Parathyroid adenoma (tissue), 2 donors: ENCODE measurements around the gene OR4D6.
"Not testable (repeated sequence)": the region's sequence is repeated elsewhere in the genome, so short reads cannot be mapped to it uniquely, and the experiment has no call there.

Source experiments
- H2AFZ ChIP-seq: fragments of 300-600 bp; sonication (generic); one replicate; pipeline ENCODE4 v1.7.0; 2017; ENCODE audit warnings: antibody characterized with exemption, mild to moderate bottlenecking
- H3K27ac ChIP-seq: fragments of 300-600 bp; sonication (generic); one replicate; pipeline ENCODE4 v1.7.0; 2017
- H3K27me3 ChIP-seq: fragments of 300-600 bp; sonication (generic); one replicate; pipeline ENCODE4 v1.7.0; 2017; ENCODE audit warnings: low read length; ENCODE audit not compliant: control insufficient read depth, insufficient read depth
- H3K36me3 ChIP-seq: fragments of 300-600 bp; sonication (generic); one replicate; pipeline ENCODE4 v1.7.0; 2017; ENCODE audit warnings: low read length; ENCODE audit not compliant: control insufficient read depth, insufficient read depth
- H3K4me1 ChIP-seq: fragments of 300-600 bp; sonication (generic); one replicate; pipeline ENCODE4 v1.7.0; 2017; ENCODE audit warnings: control low read depth
- H3K4me2 ChIP-seq: fragments of 300-600 bp; sonication (generic); one replicate; pipeline ENCODE4 v1.7.0; 2017; ENCODE audit warnings: low read length
- H3K4me3 ChIP-seq: fragments of 300-600 bp; sonication (generic); one replicate; pipeline ENCODE4 v1.7.0; 2017; ENCODE audit warnings: low read depth, low read length
- H3K79me2 ChIP-seq: fragments of 300-600 bp; sonication (generic); one replicate; pipeline ENCODE4 v1.7.0; 2017; ENCODE audit warnings: control low read depth
- H3K9ac ChIP-seq: fragments of 300-600 bp; sonication (generic); one replicate; pipeline ENCODE4 v1.7.0; 2017; ENCODE audit warnings: mild to moderate bottlenecking
- H3K9me3 ChIP-seq: fragments of 300-600 bp; sonication (generic); one replicate; pipeline ENCODE4 v1.7.0; 2017; ENCODE audit warnings: low read length; ENCODE audit not compliant: control insufficient read depth
- TF ChIP-seq, protein P1 (sequence below): fragments of 300-600 bp; sonication (generic); IDR thresholded peaks from one replicate; pipeline ENCODE4 v1.7.0; 2017; ENCODE audit warnings: antibody characterized with exemption, mild to moderate bottlenecking
- donor health status: primary hyperparathyroidism.

The OR4D6 gene

DNA sequence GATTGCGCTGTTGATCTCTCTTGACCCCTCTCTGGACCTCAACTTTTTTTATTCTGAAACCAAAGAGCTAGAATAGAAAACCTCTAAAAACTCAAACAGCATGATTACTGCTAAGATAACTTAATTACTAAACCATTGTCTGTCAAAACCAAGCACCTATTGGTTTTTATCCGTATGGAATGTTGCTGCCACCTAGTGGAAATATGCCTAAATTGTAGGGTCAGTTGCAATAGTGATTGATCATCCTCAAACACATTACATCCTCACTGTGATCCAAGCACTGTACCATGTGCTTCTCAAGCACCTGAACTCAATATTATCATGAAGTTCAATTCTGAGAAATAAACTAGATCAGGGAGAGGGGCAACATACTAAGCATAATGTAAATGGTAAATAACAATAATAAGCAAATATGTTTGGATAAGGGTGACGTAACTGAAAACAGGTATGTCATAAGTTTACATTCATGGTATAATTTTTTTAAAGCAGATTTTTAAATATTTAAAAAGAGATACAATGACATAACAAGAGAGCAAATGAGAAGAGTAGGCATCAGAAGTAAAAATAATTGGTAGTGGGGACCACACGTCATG lies 26.7 kb upstream of the OR4D6 start:
- no peak overlapping the region for H3K4me3 ChIP-seq
- no peaks in the 10 kb centered on the region for H3K4me1 ChIP-seq
- no peaks in the 10 kb centered on the region for H3K36me3 ChIP-seq
- no peak overlapping the region for H3K9ac ChIP-seq
- no peak overlapping the region for H3K4me2 ChIP-seq
- no peak overlapping the region for H3K27ac ChIP-seq
- H3K27me3 ChIP-seq, result no peaks in the 10 kb centered on the region
- no peak overlapping the region for H2AFZ ChIP-seq
- H3K9me3 ChIP-seq, result no peaks in the 10 kb centered on the region
- TF ChIP-seq, protein P1, sequence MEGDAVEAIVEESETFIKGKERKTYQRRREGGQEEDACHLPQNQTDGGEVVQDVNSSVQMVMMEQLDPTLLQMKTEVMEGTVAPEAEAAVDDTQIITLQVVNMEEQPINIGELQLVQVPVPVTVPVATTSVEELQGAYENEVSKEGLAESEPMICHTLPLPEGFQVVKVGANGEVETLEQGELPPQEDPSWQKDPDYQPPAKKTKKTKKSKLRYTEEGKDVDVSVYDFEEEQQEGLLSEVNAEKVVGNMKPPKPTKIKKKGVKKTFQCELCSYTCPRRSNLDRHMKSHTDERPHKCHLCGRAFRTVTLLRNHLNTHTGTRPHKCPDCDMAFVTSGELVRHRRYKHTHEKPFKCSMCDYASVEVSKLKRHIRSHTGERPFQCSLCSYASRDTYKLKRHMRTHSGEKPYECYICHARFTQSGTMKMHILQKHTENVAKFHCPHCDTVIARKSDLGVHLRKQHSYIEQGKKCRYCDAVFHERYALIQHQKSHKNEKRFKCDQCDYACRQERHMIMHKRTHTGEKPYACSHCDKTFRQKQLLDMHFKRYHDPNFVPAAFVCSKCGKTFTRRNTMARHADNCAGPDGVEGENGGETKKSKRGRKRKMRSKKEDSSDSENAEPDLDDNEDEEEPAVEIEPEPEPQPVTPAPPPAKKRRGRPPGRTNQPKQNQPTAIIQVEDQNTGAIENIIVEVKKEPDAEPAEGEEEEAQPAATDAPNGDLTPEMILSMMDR, result peak; percentile 46
- no peaks in the 10 kb centered on the region for H3K79me2 ChIP-seq

DNA sequence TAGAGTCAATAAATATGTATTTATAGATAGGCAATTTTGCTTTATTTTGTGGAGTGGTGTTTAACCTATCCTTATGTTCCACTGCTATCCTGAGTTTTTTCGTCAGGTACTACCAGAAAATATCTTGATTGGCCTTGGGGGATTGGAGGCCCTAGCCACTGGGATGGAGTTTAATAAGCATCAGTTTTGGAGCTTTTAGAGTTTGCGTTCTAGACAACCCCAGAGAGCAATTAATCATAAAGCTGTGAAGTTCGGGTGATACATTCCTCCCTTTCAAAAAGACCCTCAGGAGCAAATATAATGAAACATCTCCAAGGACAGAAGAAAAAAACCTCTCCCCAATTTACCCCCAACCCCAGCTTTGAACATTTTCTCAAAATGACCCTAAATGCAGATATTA lies 20.6 kb upstream of the OR4D6 start, which contains the start of gene OR5A1:
OR5A1 (plus strand) TSS at position 301 of the 400 bp plus-strand sequence. CDS start 6,700 bp downstream, outside the sequence.
- Histone ChIP-seq H3K4me3 (no peak within 1 kb of the TSS), H3K27ac (no peak within 1 kb of the TSS)
- TF ChIP-seq, protein P1, result no peak

DNA sequence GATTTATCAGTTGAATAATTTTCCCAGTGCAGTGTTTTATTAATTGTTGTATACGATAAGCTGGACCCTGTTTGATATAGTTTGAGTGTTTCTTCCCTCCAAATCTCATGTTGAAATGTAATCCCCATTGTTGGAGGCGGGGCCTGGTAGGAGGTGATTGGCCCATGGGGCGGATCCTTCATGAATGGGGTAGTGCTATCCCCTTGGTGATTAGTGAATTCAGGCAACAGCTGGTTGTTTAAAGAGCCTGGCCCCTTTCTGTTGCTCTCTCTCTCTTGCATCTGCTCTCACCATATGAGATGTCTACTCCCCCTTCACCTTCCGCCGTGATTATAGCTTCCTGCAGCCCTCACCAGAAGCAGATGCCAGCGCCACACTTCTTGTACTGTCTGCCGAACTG lies 19.0 kb upstream of the OR4D6 start:
- Histone ChIP-seq H3K9me3 (no peaks in the 10 kb centered on the region), H3K4me1 (no peaks in the 10 kb centered on the region), H3K4me3 (no peak overlapping the region), H3K79me2 (no peaks in the 10 kb centered on the region), H3K9ac (no peak overlapping the region), H2AFZ (no peak overlapping the region), H3K36me3 (no peaks in the 10 kb centered on the region), H3K4me2 (no peak overlapping the region), H3K27ac (no peak overlapping the region), H3K27me3 (no peaks in the 10 kb centered on the region)
- TF ChIP-seq, protein P1, result no peak

More for the DNA sequence above, 20.6 kb upstream of the OR4D6 start, which contains the start of gene OR5A1:
- H3K27me3 ChIP-seq, result no peaks in the 10 kb centered on the region
- no peaks in the 10 kb centered on the region for H3K9me3 ChIP-seq
- H2AFZ ChIP-seq, result no peak within 1 kb of the TSS
- no peaks in the 10 kb centered on the region for H3K4me1 ChIP-seq
- H3K36me3 ChIP-seq, result no peaks in the 10 kb centered on the region
- no peak within 1 kb of the TSS for H3K9ac ChIP-seq
- no peaks in the 10 kb centered on the region for H3K79me2 ChIP-seq
- H3K4me2 ChIP-seq, result no peak within 1 kb of the TSS

DNA sequence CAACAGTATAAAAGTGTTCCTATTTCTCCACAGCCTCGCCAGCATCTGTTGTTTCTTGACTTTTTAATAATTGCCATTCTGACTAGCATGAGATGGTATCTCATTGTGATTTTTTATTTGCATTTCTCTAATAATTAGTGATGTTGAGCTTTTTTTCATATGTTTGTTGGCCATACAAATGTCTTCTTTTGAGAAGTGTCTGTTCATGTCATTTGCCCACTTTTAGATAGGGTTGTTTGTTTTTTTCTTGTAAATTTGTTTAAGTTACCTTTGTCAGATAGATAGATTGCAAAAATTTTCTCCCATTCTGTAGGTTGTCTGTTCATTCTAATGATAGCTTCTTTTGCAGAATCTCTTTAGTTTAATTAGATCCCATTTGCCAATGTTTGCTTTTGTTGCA lies 11.1 kb upstream of the OR4D6 start:
- H3K79me2 ChIP-seq, H3K36me3 ChIP-seq, H3K4me1 ChIP-seq, H3K9ac ChIP-seq, H3K4me3 ChIP-seq, H3K27ac ChIP-seq, H3K4me2 ChIP-seq, H2AFZ ChIP-seq, H3K9me3 ChIP-seq, H3K27me3 ChIP-seq: not testable (repeated sequence)

DNA sequence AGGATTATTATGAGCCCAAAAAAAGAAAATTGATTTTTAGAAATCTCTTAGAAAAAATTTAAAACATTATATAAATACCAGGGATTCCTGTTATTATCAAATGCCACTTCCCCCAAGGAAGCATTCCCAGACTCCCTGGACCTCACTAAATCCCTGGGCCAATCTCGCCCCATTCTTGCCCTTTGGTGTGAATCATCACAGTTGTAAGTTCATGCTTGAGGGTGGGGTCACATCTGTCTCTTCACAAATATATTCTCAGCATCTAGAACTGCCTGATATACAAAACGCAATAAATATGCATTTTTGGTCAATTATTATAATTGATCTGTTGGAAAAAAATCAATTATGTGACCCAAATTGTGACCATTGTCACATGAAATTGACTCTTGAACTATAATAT lies 8.3 kb upstream of the OR4D6 start:
- H3K79me2 ChIP-seq, result no peaks in the 10 kb centered on the region
- H3K4me3 ChIP-seq, result no peak overlapping the region
- no peaks in the 10 kb centered on the region for H3K4me1 ChIP-seq
- H3K9me3 ChIP-seq, result no peaks in the 10 kb centered on the region
- no peaks in the 10 kb centered on the region for H3K36me3 ChIP-seq
- H3K4me2 ChIP-seq, result no peak overlapping the region
- no peak overlapping the region for H3K27ac ChIP-seq
- H2AFZ ChIP-seq, result no peak overlapping the region
- TF ChIP-seq, protein P1, result no peak
- no peak overlapping the region for H3K9ac ChIP-seq
- no peaks in the 10 kb centered on the region for H3K27me3 ChIP-seq
